HepG2 (cell line): Measurements from ENCODE around the gene AGT.

Experiments used
- SP1 ChIP-seq, 2 experiments: fragments of 450-650 bp in 1 of 2; sonication (generic) in 1 of 2; formaldehyde crosslinking in 1 of 2; IDR thresholded peaks; 2 replicates each; pipeline versions ENCODE4 v1.4.0 to v1.6.1; 2016 to 2020; ENCODE audit warnings: missing genetic modification reagents in 1 of 2
- TF ChIP-seq, protein P1 (sequence below): sonication (generic); formaldehyde crosslinking; IDR thresholded peaks from 2 replicates; pipeline ENCODE4 v1.5.0; 2020; ENCODE audit warnings: mild to moderate bottlenecking, missing genetic modification reagents, moderate library complexity

DNA sequence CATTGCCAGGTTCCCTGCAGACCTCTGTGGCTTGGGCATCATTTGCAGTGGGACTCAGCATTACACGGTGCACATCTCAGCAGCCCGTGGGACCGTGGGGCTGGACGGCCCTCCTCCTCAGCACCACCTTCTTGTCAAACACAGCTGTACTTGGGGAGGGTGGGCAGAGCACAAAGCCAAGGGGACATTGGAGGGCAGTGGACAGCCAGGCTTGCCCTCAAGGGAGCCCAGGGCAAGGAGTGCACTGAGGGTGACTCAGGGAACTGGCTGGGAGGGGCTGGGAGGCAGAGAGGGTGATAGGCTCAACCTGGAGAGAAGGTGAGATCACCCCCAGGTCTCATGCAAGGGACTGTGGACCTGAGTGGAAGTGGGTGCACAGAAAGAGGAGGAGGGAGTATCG, 36.7 kb upstream of the AGT start:
- TF ChIP-seq, protein P1, sequence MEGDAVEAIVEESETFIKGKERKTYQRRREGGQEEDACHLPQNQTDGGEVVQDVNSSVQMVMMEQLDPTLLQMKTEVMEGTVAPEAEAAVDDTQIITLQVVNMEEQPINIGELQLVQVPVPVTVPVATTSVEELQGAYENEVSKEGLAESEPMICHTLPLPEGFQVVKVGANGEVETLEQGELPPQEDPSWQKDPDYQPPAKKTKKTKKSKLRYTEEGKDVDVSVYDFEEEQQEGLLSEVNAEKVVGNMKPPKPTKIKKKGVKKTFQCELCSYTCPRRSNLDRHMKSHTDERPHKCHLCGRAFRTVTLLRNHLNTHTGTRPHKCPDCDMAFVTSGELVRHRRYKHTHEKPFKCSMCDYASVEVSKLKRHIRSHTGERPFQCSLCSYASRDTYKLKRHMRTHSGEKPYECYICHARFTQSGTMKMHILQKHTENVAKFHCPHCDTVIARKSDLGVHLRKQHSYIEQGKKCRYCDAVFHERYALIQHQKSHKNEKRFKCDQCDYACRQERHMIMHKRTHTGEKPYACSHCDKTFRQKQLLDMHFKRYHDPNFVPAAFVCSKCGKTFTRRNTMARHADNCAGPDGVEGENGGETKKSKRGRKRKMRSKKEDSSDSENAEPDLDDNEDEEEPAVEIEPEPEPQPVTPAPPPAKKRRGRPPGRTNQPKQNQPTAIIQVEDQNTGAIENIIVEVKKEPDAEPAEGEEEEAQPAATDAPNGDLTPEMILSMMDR = no peak
- TF ChIP-seq SP1 (IDR thresholded peaks at IDR 0.05) (no peak), SP1 (CRISPR knock-in tag; IDR thresholded peaks at IDR 0.05) (no peak)
